ENCODE data around the gene PADI4. TPM values are rescaled to one million over a fixed set of nuclear protein-coding genes. Genes with fewer than 3 reads are reported as not detected.

The PADI4 gene
- total and polyA plus RNA-seq, 12 donors: 0.05 to 0.72 (median 0.27) TPM; not detected in 5

DNA sequence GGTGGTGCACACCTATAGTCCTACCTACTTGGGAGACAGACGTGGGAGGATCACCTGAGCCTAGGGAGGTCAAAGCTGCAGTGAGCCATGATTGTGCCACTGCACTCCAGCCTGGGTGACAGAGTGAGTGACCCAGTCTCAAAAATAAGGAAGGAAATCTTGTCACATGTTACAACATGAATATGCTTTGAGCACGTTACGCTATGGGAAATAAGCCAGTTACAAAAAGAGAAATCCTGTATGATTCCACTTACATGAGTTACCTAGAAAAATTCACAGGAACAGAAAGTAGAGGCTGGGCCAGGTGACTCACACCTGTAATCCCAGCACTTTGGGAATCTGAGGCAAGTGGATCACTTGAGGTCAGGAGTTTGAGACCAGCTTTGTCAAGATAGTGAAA is 57.3 kb downstream of the PADI4 start:
- no peak for TF ChIP-seq POLR2A (IDR thresholded peaks at IDR 0.05)
- TF ChIP-seq, protein P1, sequence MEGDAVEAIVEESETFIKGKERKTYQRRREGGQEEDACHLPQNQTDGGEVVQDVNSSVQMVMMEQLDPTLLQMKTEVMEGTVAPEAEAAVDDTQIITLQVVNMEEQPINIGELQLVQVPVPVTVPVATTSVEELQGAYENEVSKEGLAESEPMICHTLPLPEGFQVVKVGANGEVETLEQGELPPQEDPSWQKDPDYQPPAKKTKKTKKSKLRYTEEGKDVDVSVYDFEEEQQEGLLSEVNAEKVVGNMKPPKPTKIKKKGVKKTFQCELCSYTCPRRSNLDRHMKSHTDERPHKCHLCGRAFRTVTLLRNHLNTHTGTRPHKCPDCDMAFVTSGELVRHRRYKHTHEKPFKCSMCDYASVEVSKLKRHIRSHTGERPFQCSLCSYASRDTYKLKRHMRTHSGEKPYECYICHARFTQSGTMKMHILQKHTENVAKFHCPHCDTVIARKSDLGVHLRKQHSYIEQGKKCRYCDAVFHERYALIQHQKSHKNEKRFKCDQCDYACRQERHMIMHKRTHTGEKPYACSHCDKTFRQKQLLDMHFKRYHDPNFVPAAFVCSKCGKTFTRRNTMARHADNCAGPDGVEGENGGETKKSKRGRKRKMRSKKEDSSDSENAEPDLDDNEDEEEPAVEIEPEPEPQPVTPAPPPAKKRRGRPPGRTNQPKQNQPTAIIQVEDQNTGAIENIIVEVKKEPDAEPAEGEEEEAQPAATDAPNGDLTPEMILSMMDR (IDR thresholded peaks at IDR 0.05): no peak
- Histone ChIP-seq H3K4me3 (no peak overlapping the region), H3K4me1 (replicated peaks in 1 of 2) (no peaks in the 10 kb centered on the region), H3K36me3 (replicated peaks in 1 of 2) (no peaks in the 10 kb centered on the region), H3K9me3 (replicated peaks in 1 of 3) (no peaks in the 10 kb centered on the region), H3K27ac (no peak overlapping the region), H3K27me3 (no peaks in the 10 kb centered on the region)
- 56 to 75% (median 66%) methylated on average over 3 of the region's 3 CpGs for WGBS, 4 donors
- intact Hi-C loops (cut with DNase I): loop anchor here in 1 of 2 donors (10.0 kb wide), 1 partner anchor 1140 kb away; no protein-coding TSS in a partner anchor
- no peak for DNase-seq

DNA sequence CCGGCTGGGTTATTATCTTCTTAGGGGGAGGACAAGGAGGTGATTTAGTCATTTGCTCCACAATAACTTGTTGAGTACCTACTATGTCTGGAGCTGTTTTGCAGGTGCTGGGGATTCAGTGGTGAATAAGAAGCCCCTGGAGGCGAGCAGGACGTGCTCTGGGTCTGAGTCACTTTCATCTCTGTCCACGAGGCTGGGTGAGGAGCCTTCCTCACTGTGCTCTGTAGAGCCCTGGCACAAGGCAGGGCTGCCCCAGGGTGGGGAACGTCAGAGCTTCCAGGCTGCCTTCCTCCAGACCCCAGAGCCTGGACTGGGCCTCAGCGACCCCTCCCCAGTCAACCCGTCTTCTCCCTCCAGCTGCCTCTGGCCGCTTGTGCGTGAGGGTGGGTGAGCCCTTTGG is 61.5 kb downstream of the PADI4 start:
- 60 to 78% (median 72%) methylated on average over 6 to 9 of the region's 9 CpGs for WGBS, 4 donors
- TF ChIP-seq POLR2A (IDR thresholded peaks at IDR 0.05): no peak
- TF ChIP-seq, protein P1 (IDR thresholded peaks at IDR 0.05): no peak
- Histone ChIP-seq H3K36me3 (replicated peaks in 1 of 2) (no peaks in the 10 kb centered on the region), H3K27me3 (no peaks in the 10 kb centered on the region), H3K4me1 (replicated peaks in 1 of 2) (no peaks in the 10 kb centered on the region), H3K4me3 (no peak overlapping the region), H3K9me3 (replicated peaks in 1 of 3) (no peaks in the 10 kb centered on the region), H3K27ac (no peak overlapping the region)
- DNase-seq: no peak
- intact Hi-C loops (cut with DNase I): loop anchor here in 1 of 2 donors (10.0 kb wide), 1 partner anchor 1135 kb away; no protein-coding TSS in a partner anchor

DNA sequence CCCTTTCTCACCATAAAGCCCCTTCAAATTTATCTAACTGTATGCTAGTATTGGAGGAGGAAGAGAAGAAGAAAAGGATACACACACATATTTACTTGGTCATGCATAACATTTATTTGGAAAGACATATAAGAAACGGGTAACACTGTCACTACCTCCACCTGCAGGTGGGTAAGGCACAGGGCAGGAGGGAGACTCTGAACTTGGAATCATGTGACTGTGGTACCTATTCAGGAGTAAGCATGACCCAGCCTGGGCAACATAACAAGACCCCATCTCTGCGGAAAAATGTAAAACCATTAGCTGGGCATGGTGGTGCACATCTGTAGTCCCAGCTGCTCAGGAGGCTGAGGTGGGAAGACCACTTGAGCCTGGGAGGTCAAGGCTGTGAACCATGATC is 62.6 kb downstream of the PADI4 start:
- Histone ChIP-seq H3K27ac (no peak overlapping the region), H3K4me1 (replicated peaks in 1 of 2) (no peaks in the 10 kb centered on the region), H3K9me3 (replicated peaks in 1 of 3) (no peaks in the 10 kb centered on the region), H3K36me3 (replicated peaks in 1 of 2) (no peaks in the 10 kb centered on the region), H3K27me3 (no peaks in the 10 kb centered on the region), H3K4me3 (no peak overlapping the region)
- 47 to 60% (median 56%) methylated on average over 2 of the region's 2 CpGs for WGBS, 4 donors
- TF ChIP-seq, protein P1 (IDR thresholded peaks at IDR 0.05): no peak
- TF ChIP-seq POLR2A (IDR thresholded peaks at IDR 0.05): no peak
- intact Hi-C loops (cut with DNase I): no loop called here
- DNase-seq: no peak

DNA sequence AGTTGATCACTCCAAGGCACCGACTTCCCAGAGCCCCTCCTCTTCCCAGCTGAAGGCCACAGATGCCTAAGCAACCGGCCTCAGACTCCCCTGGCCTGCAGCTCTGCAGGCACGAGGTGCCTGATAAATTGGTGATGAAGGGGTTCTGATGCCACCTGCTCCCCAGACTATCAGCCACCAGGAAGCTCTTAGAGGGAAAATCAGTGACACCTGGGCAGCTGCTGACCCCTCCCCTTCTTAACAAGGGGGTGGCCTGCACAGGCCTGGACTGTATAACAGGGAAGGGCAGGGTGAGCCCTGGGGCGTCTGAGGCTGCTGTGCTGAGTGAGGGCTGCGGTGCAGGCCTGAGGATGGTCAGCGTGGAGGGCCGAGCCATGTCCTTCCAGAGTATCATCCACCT is 63.9 kb downstream of the PADI4 start, which contains the start of gene PADI6:
PADI6 (plus strand) TSS at position 301 of the 400 bp plus-strand sequence; CDS start at position 351, 50 bp downstream.
- Histone ChIP-seq H3K27ac (no peak within 1 kb of the TSS), H3K36me3 (replicated peaks in 1 of 2) (no peaks in the 10 kb centered on the region), H3K4me3 (no peak within 1 kb of the TSS), H3K27me3 (no peaks in the 10 kb centered on the region), H3K4me1 (replicated peaks in 1 of 2) (no peaks in the 10 kb centered on the region), H3K9me3 (replicated peaks in 1 of 3) (no peaks in the 10 kb centered on the region)
- DNase-seq: no peak
- no peak for TF ChIP-seq POLR2A (IDR thresholded peaks at IDR 0.05)
- TF ChIP-seq, protein P1 (IDR thresholded peaks at IDR 0.05): no peak
- intact Hi-C loops (cut with DNase I): no loop called here
- 38 to 79% (median 54%) methylated on average over 1 to 7 of the region's 7 CpGs for WGBS, 4 donors
